ENCODE results near the gene MGMT. TPM values are rescaled to one million over a fixed set of nuclear protein-coding genes. Genes with fewer than 3 reads are reported as not detected.

The MGMT gene
- polyA plus RNA-seq, 1 experiment: 10.9 TPM

DNA sequence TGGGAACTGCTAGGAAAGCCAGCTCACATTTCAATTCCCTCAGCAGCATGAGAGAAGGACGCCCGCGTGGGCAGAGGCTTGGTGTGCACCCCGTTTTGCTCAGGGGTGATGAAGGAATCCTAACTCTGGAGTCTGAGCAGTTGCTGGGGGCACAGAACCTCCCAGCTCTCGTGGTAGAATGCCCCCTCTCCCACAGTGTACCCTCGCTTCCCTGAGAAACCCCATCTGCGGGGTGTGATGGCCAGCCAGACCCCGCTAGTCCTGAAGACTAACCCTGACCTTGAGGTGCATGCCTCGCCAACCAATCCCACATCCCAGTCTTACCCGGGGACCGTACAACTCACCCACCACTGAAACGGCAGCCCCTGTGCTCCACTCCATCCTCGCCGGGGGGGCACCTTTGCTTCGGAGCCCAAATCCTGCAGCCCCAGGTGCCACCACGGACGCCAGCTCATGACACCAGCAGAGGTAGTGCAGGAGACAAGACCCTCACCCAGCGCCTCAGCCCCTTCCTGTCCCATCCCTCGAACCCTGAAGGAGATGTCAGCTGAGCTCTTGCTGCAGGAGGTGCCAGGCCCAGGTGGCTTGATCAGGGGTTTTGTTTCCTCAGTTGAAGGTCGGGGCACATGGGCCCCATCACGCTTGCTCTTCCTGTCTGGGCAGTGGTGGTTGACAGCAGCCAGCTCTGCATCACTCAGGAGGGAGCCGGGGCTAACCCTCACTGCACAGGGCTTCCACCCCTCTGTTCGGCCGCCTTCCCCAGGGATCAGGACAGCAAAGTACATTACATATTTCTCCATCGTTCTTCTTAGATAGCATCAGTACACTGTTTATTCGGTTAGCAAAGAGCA lies 236.5 kb downstream of the MGMT start:
- TF ChIP-seq, protein P1, sequence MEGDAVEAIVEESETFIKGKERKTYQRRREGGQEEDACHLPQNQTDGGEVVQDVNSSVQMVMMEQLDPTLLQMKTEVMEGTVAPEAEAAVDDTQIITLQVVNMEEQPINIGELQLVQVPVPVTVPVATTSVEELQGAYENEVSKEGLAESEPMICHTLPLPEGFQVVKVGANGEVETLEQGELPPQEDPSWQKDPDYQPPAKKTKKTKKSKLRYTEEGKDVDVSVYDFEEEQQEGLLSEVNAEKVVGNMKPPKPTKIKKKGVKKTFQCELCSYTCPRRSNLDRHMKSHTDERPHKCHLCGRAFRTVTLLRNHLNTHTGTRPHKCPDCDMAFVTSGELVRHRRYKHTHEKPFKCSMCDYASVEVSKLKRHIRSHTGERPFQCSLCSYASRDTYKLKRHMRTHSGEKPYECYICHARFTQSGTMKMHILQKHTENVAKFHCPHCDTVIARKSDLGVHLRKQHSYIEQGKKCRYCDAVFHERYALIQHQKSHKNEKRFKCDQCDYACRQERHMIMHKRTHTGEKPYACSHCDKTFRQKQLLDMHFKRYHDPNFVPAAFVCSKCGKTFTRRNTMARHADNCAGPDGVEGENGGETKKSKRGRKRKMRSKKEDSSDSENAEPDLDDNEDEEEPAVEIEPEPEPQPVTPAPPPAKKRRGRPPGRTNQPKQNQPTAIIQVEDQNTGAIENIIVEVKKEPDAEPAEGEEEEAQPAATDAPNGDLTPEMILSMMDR (IDR thresholded peaks at IDR 0.05; ENCODE audit: low read depth, low read length): no peak

DNA sequence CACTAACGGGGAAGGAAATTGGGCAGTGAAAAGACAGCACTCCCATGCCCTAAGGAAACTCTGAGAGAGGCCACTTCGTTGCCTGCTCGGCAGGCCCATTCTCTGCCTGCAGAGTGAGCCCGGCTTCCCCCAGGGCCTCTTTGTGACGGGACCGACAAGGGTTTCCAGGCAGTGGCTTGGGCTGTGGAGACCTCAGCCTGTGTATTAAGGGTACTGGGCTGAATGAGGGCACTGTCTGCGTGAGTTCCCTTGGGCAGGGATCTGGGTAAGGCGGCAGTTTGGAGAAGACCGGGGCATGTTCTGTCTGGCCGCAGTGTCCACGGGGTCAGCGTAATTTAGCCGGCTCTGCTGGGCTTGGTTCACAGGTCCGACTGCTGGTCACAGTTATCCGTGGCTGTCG lies 237.2 kb downstream of the MGMT start:
- no peak for DNase-seq (ENCODE audit: low read depth, low spot score)
- CTCF ChIA-PET: no interaction called here
- no peak overlapping the region for H3K27ac ChIP-seq (ENCODE audit: low read depth, low read length)
- H3K27me3 ChIP-seq (ENCODE audit: control insufficient read depth, insufficient read depth, low read length): no peaks in the 10 kb centered on the region
- TF ChIP-seq, protein P1 (IDR thresholded peaks at IDR 0.05; ENCODE audit: low read depth, low read length): no peak
- peaks cover 35% of the 10 kb centered on the region for H3K9me3 ChIP-seq (ENCODE audit: control insufficient read depth, insufficient read depth, low read length)
- POLR2A ChIA-PET: no interaction called here
- no peak overlapping the region for H3K4me3 ChIP-seq (ENCODE audit: low read depth, low read length)

More for the DNA sequence above, 236.5 kb downstream of the MGMT start:
- ChIA-PET CTCF (no interaction called here), POLR2A (no interaction called here)
- Histone ChIP-seq H3K4me3 (ENCODE audit: low read depth, low read length) (no peak overlapping the region), H3K9me3 (ENCODE audit: control insufficient read depth, insufficient read depth, low read length) (peaks cover 35% of the 10 kb centered on the region), H3K27me3 (ENCODE audit: control insufficient read depth, insufficient read depth, low read length) (no peaks in the 10 kb centered on the region), H3K27ac (ENCODE audit: low read depth, low read length) (no peak overlapping the region)
- no peak for DNase-seq (ENCODE audit: low read depth, low spot score)

DNA sequence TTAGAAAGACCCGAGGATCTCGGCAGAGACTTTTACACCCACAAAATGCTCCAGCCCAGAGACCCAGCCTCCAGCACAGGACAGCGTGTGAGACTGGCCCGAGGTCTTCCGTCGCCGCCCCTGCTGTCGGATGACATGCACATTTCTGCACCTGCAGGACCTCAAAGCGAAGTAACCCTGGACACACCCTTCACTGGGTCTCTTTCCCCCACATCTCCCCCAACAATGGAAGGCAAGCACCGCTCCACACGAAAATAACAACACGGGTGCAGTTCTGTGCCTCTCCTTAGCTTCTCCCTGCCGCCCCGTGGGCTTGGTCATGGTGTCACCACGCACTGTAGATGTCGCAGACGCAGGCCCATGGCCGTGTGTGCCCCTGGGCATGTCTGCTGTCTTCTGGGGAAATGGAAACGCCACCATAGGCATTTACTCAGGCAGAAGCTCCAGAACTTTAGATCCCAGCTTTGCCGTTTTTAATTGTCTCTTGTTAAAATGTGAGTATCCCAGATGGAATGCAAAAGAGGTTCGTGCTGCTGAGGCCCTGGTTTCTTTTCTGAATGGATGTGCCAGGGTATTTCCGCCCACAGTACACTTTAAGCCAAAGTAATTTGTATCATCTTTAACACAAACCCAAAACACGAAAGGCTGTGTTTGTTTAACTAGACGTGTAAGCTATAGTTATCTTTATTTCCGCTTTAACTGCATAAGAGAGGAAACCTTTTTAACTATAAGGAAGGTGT lies 237.9 kb downstream of the MGMT start:
- no peak overlapping the region for H3K27ac ChIP-seq (ENCODE audit: low read depth, low read length)
- H3K9me3 ChIP-seq (ENCODE audit: control insufficient read depth, insufficient read depth, low read length): peaks cover 38% of the 10 kb centered on the region
- DNase-seq (ENCODE audit: low read depth, low spot score): no peak
- no peak overlapping the region for H3K4me3 ChIP-seq (ENCODE audit: low read depth, low read length)
- ChIA-PET POLR2A (no interaction called here), CTCF (no interaction called here)
- TF ChIP-seq, protein P1 (IDR thresholded peaks at IDR 0.05; ENCODE audit: low read depth, low read length): no peak
- H3K27me3 ChIP-seq (ENCODE audit: control insufficient read depth, insufficient read depth, low read length): no peaks in the 10 kb centered on the region

DNA sequence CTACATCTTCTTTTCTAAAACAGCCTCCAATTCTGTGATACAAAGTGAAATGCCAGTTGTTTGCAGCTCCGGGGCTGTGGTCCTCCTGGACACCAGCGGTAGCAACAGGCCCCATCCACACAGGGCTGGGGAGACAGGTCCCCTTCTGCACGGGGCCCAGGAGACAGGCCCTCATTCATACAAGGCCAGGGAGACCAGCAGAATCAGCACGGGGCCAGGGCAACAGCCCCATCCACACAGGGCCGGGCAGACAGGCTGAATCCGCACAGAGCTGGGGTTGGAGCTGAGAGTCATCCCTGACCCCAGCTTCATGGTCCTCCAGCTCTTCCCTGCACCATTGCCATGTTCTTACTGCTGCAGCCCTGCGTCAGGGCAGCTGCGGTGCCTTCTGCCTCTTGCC lies 238.6 kb downstream of the MGMT start:
- H3K4me3 ChIP-seq (ENCODE audit: low read depth, low read length): no peak overlapping the region
- DNase-seq (ENCODE audit: low read depth, low spot score): no peak
- TF ChIP-seq, protein P1 (IDR thresholded peaks at IDR 0.05; ENCODE audit: low read depth, low read length): no peak
- peaks cover 40% of the 10 kb centered on the region for H3K9me3 ChIP-seq (ENCODE audit: control insufficient read depth, insufficient read depth, low read length)
- POLR2A ChIA-PET: no interaction called here
- no peaks in the 10 kb centered on the region for H3K27me3 ChIP-seq (ENCODE audit: control insufficient read depth, insufficient read depth, low read length)
- H3K27ac ChIP-seq (ENCODE audit: low read depth, low read length): no peak overlapping the region
- CTCF ChIA-PET: no interaction called here

DNA sequence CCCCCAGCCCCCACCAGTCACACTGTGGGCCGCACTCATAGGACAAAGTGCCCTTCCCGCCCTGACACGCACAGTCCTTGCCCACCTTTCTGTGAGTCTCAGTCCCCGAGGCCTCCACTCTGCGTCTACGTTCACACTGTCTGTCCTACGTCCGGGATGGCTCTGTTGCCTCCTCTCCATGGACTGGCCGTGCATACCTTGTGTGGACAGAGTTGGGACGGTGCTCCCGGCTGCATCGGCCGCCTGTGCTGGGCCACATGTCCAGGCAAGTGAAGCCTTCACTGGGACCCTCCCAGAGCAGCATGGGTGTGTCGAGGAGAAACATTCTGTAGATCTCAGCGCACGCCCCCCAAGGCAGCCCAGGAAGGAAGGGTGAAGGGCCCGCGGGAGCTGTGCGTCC lies 239.0 kb downstream of the MGMT start:
- Histone ChIP-seq H3K4me3 (ENCODE audit: low read depth, low read length) (no peak overlapping the region), H3K9me3 (ENCODE audit: control insufficient read depth, insufficient read depth, low read length) (peaks cover 40% of the 10 kb centered on the region), H3K27me3 (ENCODE audit: control insufficient read depth, insufficient read depth, low read length) (no peaks in the 10 kb centered on the region), H3K27ac (ENCODE audit: low read depth, low read length) (no peak overlapping the region)
- DNase-seq (ENCODE audit: low read depth, low spot score): no peak
- ChIA-PET POLR2A (no interaction called here), CTCF (no interaction called here)
- TF ChIP-seq, protein P1 (IDR thresholded peaks at IDR 0.05; ENCODE audit: low read depth, low read length): no peak
